ENCODE results near the gene TAS2R13. TPM values are rescaled to one million over a fixed set of nuclear protein-coding genes. Genes with fewer than 3 reads are reported as not detected.

TAS2R13 gene
- total RNA-seq, 2 experiments from 2014 or later, result 0.31 to 0.36 TPM

DNA sequence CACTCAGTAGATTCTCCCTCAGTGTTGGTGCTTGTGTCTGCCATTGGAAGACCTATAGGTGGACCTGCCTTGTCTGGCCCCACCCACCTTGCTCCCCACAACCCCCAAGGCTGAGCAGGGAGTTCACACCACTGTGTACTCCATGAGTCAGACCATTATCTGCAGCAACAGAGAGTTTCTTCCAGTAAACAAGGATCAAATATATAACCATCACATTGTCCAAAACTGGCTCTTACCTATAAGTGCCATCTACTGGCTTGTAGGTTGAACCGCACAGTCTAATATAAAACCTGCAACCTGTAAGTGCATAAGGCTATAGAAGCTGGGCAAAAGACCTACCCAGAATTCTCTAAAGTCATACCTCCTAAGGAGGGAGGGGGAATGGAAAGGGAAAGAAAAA, 7.9 kb downstream of the TAS2R13 start:
- no peak for ATAC-seq
- no peak for DNase-seq
- H3K4me1 Mint-ChIP-seq (ENCODE audit: low read depth), result no peaks in the 10 kb centered on the region
- ChIA-PET CTCF (no interaction called here), POLR2A (no interaction called here)
- no peaks in the 10 kb centered on the region for H3K27me3 Mint-ChIP-seq
- TF ChIP-seq CTCF (IDR thresholded peaks at IDR 0.05), result no peak
- no peak overlapping the region for H3K27ac Mint-ChIP-seq
- intact Hi-C loops (cut with micrococcal nuclease), result no loop called here
- H3K36me3 Mint-ChIP-seq (ENCODE audit: low read depth), result peaks cover 17% of the 10 kb centered on the region
- H3K4me3 Mint-ChIP-seq, result no peak overlapping the region
- peaks cover 33% of the 10 kb centered on the region for H3K9me3 Mint-ChIP-seq

- POLR2A ChIA-PET, result no interaction called here
- Mint-ChIP-seq H3K4me1 (ENCODE audit: low read depth) (no peaks in the 10 kb centered on the region), H3K36me3 (ENCODE audit: low read depth) (peaks cover 17% of the 10 kb centered on the region), H3K27me3 (no peaks in the 10 kb centered on the region), H3K27ac (no peak overlapping the region), H3K4me3 (no peak overlapping the region), H3K9me3 (peaks cover 31% of the 10 kb centered on the region)
- no peak for TF ChIP-seq CTCF (IDR thresholded peaks at IDR 0.05)
- CTCF ChIA-PET, result no interaction called here
- DNase-seq (no peak), ATAC-seq (no peak)
- intact Hi-C loops (cut with micrococcal nuclease), result no loop called here
These were observed 8.4 kb downstream of the TAS2R13 start for GRCh38 chr12:10900972-10901371.

DNA sequence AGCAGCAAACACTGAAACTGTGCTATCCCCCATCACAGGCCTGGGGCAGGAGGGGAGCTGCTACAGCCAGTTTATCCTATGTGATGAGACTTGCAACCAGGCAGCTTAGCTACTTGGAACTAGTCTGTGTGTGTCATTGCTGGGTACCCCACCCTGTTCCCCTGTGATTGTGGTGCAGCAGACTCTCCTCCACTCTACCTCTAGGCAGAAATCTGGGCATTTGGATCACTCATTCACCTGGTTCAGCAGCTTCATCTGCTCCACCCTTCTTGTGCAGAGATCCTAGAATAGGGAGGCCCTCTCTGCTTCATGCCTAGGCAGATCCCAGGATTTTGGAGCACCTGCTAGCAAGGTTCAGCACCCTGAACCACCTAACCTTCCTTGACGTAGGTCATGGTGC, 8.8 kb downstream of the TAS2R13 start:
- Mint-ChIP-seq H3K27ac (no peak overlapping the region), H3K4me1 (ENCODE audit: low read depth) (no peaks in the 10 kb centered on the region), H3K4me3 (no peak overlapping the region), H3K27me3 (no peaks in the 10 kb centered on the region), H3K9me3 (peaks cover 29% of the 10 kb centered on the region), H3K36me3 (ENCODE audit: low read depth) (peaks cover 14% of the 10 kb centered on the region)
- no peak for DNase-seq
- ChIA-PET POLR2A (no interaction called here), CTCF (no interaction called here)
- no peak for ATAC-seq
- TF ChIP-seq CTCF (IDR thresholded peaks at IDR 0.05), result no peak
- intact Hi-C loops (cut with micrococcal nuclease), result no loop called here

DNA sequence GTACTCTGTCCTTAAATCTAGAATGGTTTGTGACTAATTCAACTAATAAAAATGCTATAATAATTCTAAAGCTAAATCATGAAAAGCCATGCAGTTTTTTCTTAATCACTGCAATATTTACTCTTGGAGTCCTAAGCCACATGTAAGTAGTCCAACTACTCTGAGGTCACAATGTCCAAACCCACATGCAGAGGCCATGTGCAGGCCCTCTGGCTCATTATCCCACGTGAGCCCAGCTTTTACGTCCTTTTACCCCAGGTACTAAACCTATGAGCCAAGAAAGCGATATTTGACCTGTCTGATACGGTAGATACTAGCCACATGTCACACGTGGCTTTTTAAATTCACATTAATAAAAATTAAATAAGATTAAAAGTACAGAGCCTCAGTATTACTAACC, 12.5 kb downstream of the TAS2R13 start:
- CTCF ChIA-PET, result no interaction called here
- no peaks in the 10 kb centered on the region for H3K9me3 Mint-ChIP-seq
- H3K27me3 Mint-ChIP-seq, result no peaks in the 10 kb centered on the region
- no peak for DNase-seq
- no peaks in the 10 kb centered on the region for H3K4me1 Mint-ChIP-seq (ENCODE audit: low read depth)
- no peak overlapping the region for H3K4me3 Mint-ChIP-seq
- intact Hi-C loops (cut with micrococcal nuclease), result no loop called here
- ATAC-seq, result no peak
- no peak for TF ChIP-seq CTCF (IDR thresholded peaks at IDR 0.05)
- no peak overlapping the region for H3K27ac Mint-ChIP-seq
- no peaks in the 10 kb centered on the region for H3K36me3 Mint-ChIP-seq (ENCODE audit: low read depth)
- POLR2A ChIA-PET, result no interaction called here

DNA sequence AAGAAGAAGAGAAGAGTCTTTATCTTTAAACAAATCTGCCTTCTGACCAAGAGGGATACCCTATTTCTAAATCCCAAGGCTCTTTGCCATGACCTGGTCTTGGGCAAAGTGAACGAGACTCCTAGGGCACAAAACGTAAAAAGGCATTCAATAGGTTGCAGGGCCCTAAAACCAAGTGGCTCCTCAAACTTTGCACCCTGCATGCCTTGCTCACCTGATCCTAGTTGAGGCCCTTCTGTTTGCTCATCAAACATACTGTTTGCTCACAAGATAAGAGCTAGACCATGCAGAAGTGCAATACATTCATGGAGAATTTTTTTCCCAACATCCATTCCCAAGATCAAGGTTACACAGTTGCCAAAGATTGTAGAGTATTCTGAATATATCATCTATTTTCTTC, 17.4 kb downstream of the TAS2R13 start:
- intact Hi-C loops (cut with micrococcal nuclease), result no loop called here
- ATAC-seq (no peak), DNase-seq (no peak)
- no peak for TF ChIP-seq CTCF (IDR thresholded peaks at IDR 0.05)
- H3K36me3 Mint-ChIP-seq (ENCODE audit: low read depth), result no peaks in the 10 kb centered on the region
- no peak overlapping the region for H3K4me3 Mint-ChIP-seq
- no peak overlapping the region for H3K27ac Mint-ChIP-seq
- H3K9me3 Mint-ChIP-seq, result no peaks in the 10 kb centered on the region
- CTCF ChIA-PET, result no interaction called here
- POLR2A ChIA-PET, result no interaction called here
- H3K4me1 Mint-ChIP-seq (ENCODE audit: low read depth), result no peaks in the 10 kb centered on the region
- no peaks in the 10 kb centered on the region for H3K27me3 Mint-ChIP-seq
